Right lung (tissue), 5 donors: ENCODE measurements around the gene POLR2B. TPM values are rescaled to one million over a fixed set of nuclear protein-coding genes. Genes with fewer than 3 reads are reported as not detected.
"Not testable (repeated sequence)": the region's sequence is repeated elsewhere in the genome, so short reads cannot be mapped to it uniquely, and the experiment has no call there.

Source experiments
- DNase-seq, 2 donors: peaks; one replicate each; pipeline ENCODE4 v3.0.0-alpha.2; 2013
- polyA plus RNA-seq, 5 donors: library from polyadenylated mRNA; unstranded; fragments of 120-200 nt; gene quantifications; one replicate each; pipeline versions ENCODE4 v1.2.1 to v1.2.3, GENCODE V29; 2013; ENCODE audit warnings: inconsistent platforms in 1 of 5, low replicate concordance in 1 of 5; ENCODE audit not compliant: insufficient read length in 5 of 5, insufficient read depth in 1 of 5

The POLR2B gene
- polyA plus RNA-seq, 5 donors, result 91.1 to 133 (median 121) TPM

GRCh38 chr4:56979421-56980072, 851 bp downstream of the POLR2B start:
- no peak for DNase-seq

GRCh38 chr4:56981795-56982201, 3.1 kb downstream of the POLR2B start:
- no peak for DNase-seq

GRCh38 chr4:56986192-56986591, 7.5 kb downstream of the POLR2B start:
- no peak for DNase-seq

- DNase-seq, result no peak
Measured at GRCh38 chr4:56986952-56987351, 8.3 kb downstream of the POLR2B start.

GRCh38 chr4:56990109-56990905, 11.6 kb downstream of the POLR2B start:
- no peak for DNase-seq

- peak; percentile 79 to 86 for DNase-seq
Measured at GRCh38 chr4:56995525-56995924, 16.8 kb downstream of the POLR2B start.

- no peak for DNase-seq
Measured at GRCh38 chr4:56999751-57000150, 21.1 kb downstream of the POLR2B start.

- no peak for DNase-seq
Measured at GRCh38 chr4:57013543-57014120, 34.9 kb downstream of the POLR2B start.

GRCh38 chr4:57018980-57019379, 40.3 kb downstream of the POLR2B start:
- DNase-seq, result no peak

GRCh38 chr4:57020467-57021101, 41.9 kb downstream of the POLR2B start:
- no peak for DNase-seq

- no peak for DNase-seq
Measured at GRCh38 chr4:57023104-57023503, 44.4 kb downstream of the POLR2B start.

- no peak for DNase-seq
Measured at GRCh38 chr4:57034520-57034919, 55.8 kb downstream of the POLR2B start.

GRCh38 chr4:57037982-57038604, 59.4 kb downstream of the POLR2B start:
- peak; percentile 41 to 48 for DNase-seq

- DNase-seq, result no peak
Measured at GRCh38 chr4:57039345-57039744, 60.6 kb downstream of the POLR2B start.

- no peak for DNase-seq
Measured at GRCh38 chr4:57040510-57040909, 61.8 kb downstream of the POLR2B start.

GRCh38 chr4:57041020-57041419, 62.3 kb downstream of the POLR2B start:
- no peak for DNase-seq

- DNase-seq, result peak; percentile 38 to 55
Measured at GRCh38 chr4:57042711-57043169, 64.0 kb downstream of the POLR2B start.

GRCh38 chr4:57043347-57044251, 64.9 kb downstream of the POLR2B start:
- DNase-seq, result peak; percentile 40 to 48

- DNase-seq, result no peak
Measured at GRCh38 chr4:57044279-57044678, 65.6 kb downstream of the POLR2B start.

GRCh38 chr4:57044996-57045395, 66.3 kb downstream of the POLR2B start:
- DNase-seq, result no peak

GRCh38 chr4:57047046-57047445, 68.3 kb downstream of the POLR2B start:
- DNase-seq, result not testable (repeated sequence)
